ENCODE results near the gene CSDE1. TPM values are rescaled to one million over a fixed set of nuclear protein-coding genes. Genes with fewer than 3 reads are reported as not detected.
A peak's percentile ranks its signal among the peaks of the same experiment; 100 is the strongest.

The CSDE1 gene
- total and polyA plus RNA-seq, 3 experiments from 2014 or later = 357 to 513 (median 481) TPM

DNA sequence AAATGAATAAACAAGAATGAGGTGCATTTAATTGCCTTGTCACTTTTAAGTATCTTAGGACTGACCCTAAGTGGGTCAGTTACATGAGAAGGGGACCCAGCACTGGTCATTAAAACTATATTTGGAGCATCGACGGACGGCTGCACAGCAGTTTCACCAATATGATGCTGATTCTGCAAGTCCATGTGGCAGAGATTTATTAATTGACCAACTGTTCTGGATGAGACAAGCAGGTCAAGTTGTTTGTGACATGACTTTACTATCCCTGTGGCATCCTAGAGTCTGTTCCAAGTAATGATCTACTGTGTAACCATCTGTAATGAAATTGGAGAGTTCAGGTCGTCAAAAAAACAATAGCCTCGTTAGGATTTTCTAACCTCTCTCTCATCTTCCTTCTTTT is 71.9 kb downstream of the CSDE1 start:
- Mint-ChIP-seq H3K36me3 (no peaks in the 10 kb centered on the region), H3K9me3 (no peaks in the 10 kb centered on the region), H3K27me3 (peaks cover 4 to 63% of the 10 kb centered on the region in 2 donors), H3K4me3 (no peak overlapping the region), H3K4me1 (no peaks in the 10 kb centered on the region), H3K27ac (peak overlapping the region in 1 of 8 donors; percentile 68)
- Histone ChIP-seq H3K27ac (ENCODE audit: low read depth, low read length) (no peak overlapping the region), H3K4me1 (ENCODE audit: insufficient read depth, low read length) (no peaks in the 10 kb centered on the region), H3K4me3 (ENCODE audit: low read length) (no peak overlapping the region), H3K27me3 (ENCODE audit: insufficient read depth, low read length, poor library complexity, severe bottlenecking) (no peaks in the 10 kb centered on the region), H3K9me3 (ENCODE audit: low read length) (no peaks in the 10 kb centered on the region), H3K36me3 (ENCODE audit: insufficient read depth, low read length) (no peaks in the 10 kb centered on the region)
- CTCF ChIA-PET = no interaction called here
- POLR2A ChIA-PET = no interaction called here
- no peak for DNase-seq

DNA sequence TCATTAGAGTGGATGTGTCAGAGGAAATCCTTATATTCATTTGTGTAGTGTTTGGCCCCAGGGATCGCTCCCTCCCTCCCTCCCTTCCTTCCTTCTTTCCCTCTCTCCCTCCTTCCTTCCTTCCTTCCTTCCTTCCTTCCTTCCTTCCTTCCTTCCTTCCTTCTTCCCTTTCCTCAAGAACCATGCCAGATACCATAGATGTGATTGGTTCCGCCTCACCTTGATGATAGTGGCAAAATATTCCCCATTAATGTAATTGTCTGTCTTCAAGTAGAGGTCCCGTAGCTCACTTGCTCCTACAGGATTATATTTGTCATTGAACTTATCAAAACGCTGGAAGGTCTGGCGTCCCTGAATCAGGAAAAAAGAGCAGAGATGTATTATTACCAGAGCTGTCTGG is 80.1 kb downstream of the CSDE1 start:
- Mint-ChIP-seq H3K27ac (no peak overlapping the region), H3K4me3 (no peak overlapping the region), H3K9me3 (no peaks in the 10 kb centered on the region), H3K27me3 (peaks cover 16 to 48% of the 10 kb centered on the region in 2 donors), H3K4me1 (no peaks in the 10 kb centered on the region), H3K36me3 (no peaks in the 10 kb centered on the region)
- H3K4me1 ChIP-seq (ENCODE audit: insufficient read depth, low read length) = no peaks in the 10 kb centered on the region
- H3K27me3 ChIP-seq (ENCODE audit: insufficient read depth, low read length, poor library complexity, severe bottlenecking) = no peaks in the 10 kb centered on the region
- H3K27ac ChIP-seq (ENCODE audit: low read depth, low read length) = no peak overlapping the region
- H3K36me3 ChIP-seq (ENCODE audit: insufficient read depth, low read length) = no peaks in the 10 kb centered on the region
- POLR2A ChIA-PET = no interaction called here
- no peak for DNase-seq
- H3K4me3 ChIP-seq (ENCODE audit: low read length) = no peak overlapping the region
- no peaks in the 10 kb centered on the region for H3K9me3 ChIP-seq (ENCODE audit: low read length)
- CTCF ChIA-PET = no interaction called here

DNA sequence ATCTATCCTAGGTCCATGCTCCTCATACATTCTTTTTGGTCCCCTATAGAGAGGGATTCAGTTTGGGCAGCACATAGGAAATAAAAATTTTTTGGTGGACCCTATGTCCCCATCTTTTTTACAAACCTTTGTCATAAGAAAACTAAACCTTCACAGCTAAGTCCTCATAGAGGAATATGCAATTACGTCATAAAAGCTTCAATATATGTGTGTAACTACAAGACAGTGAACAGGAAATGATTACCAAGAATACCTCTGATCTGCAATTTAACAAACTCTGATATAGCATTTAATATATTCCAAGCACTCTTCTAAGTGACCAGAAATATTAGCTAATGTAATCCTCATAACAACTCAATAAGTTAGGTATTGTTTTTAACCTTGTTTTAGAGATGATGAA is 81.7 kb downstream of the CSDE1 start:
- no peak overlapping the region for H3K4me3 Mint-ChIP-seq
- no peak overlapping the region for H3K27ac Mint-ChIP-seq
- Histone ChIP-seq H3K27me3 (ENCODE audit: insufficient read depth, low read length, poor library complexity, severe bottlenecking) (no peaks in the 10 kb centered on the region), H3K4me3 (ENCODE audit: low read length) (no peak overlapping the region), H3K9me3 (ENCODE audit: low read length) (no peaks in the 10 kb centered on the region), H3K27ac (ENCODE audit: low read depth, low read length) (no peak overlapping the region), H3K36me3 (ENCODE audit: insufficient read depth, low read length) (no peaks in the 10 kb centered on the region), H3K4me1 (ENCODE audit: insufficient read depth, low read length) (no peaks in the 10 kb centered on the region)
- ChIA-PET CTCF (no interaction called here), POLR2A (no interaction called here)
- H3K36me3 Mint-ChIP-seq = no peaks in the 10 kb centered on the region
- H3K9me3 Mint-ChIP-seq = no peaks in the 10 kb centered on the region
- no peak for DNase-seq
- no peaks in the 10 kb centered on the region for H3K4me1 Mint-ChIP-seq
- H3K27me3 Mint-ChIP-seq = peaks cover 17 to 49% of the 10 kb centered on the region in 2 donors

DNA sequence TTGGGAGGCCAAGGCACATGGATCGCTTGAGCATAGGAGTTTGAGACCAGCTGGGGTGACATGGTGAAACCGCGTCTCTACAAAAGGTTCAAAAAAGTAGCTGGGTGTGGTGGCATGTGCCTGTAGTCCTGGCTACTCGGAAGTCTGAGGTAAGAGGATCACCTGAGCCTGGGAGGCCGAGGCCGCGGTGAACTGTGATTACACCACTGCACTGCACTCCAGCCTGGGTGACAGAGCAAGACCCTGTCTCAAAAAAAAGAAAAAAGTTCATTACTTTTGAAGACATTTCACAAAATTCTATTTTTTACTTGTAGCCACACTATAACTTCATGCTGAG is 85.9 kb downstream of the CSDE1 start:
- Mint-ChIP-seq H3K9me3 (no peaks in the 10 kb centered on the region), H3K27me3 (peaks cover 5 to 41% of the 10 kb centered on the region in 2 donors), H3K4me1 (peaks cover 4 to 17% (median 6%) of the 10 kb centered on the region in 3 donors), H3K4me3 (no peak overlapping the region), H3K36me3 (peaks cover 0 to 6% (median 0%) of the 10 kb centered on the region in 3 donors), H3K27ac (no peak overlapping the region)
- DNase-seq = no peak
- no peaks in the 10 kb centered on the region for H3K9me3 ChIP-seq (ENCODE audit: low read length)
- CTCF ChIA-PET = interaction anchor here (0.7 kb wide), 1 partner anchor 11 kb away, joined by 3 read pairs; no protein-coding TSS in a partner anchor
- peaks cover 6% of the 10 kb centered on the region for H3K4me1 ChIP-seq (ENCODE audit: insufficient read depth, low read length)
- POLR2A ChIA-PET = no interaction called here
- H3K27ac ChIP-seq (ENCODE audit: low read depth, low read length) = no peak overlapping the region
- no peaks in the 10 kb centered on the region for H3K27me3 ChIP-seq (ENCODE audit: insufficient read depth, low read length, poor library complexity, severe bottlenecking)
- no peak overlapping the region for H3K4me3 ChIP-seq (ENCODE audit: low read length)
- H3K36me3 ChIP-seq (ENCODE audit: insufficient read depth, low read length) = no peaks in the 10 kb centered on the region

DNA sequence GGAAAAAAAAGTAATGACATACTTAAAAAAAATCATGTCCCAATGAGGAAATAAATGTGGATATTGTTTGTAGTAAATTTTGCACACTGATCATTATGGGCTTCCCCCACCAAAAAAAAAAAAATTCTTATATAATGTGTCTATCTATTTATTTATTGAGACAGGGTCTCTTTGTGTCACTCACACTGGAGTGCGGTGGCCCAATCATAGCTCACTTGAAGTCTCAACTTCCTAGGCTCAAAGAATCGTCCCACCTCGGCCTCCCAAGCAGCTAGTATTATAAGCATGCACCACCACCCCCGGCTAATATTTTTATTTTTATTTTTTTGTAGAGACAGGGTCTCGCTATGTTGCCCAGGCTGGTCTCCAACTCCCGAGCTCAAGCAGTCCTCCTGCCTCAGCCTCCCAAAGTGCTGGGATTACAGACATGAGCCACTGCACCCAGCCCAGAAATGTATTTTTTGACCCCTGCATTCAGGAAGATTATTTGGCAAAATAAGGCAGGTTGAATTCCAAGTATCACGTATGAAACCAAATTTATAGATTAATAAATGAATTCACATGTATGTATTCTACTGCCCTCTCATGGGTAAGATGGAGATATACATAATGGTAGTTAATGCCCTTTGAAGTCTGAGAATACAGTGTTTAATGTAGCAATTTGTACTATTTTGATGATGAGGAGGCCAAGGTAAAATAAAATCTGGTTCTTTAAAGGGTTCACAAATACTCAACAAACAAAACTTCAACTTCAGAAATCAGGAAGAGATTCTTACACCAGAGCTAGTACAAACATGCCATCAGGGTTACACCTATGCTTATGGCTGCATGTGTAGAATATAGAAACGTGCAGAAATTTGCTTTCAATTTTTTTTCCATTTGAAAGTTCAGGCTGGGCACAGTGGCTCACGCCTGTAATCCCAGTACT is 86.5 kb downstream of the CSDE1 start:
- ChIA-PET CTCF (interaction anchor here (0.7 to 1.4 kb wide), 3 partner anchors 11 to 329 kb away, joined by 3 read pairs; no protein-coding TSS in a partner anchor), POLR2A (no interaction called here)

DNA sequence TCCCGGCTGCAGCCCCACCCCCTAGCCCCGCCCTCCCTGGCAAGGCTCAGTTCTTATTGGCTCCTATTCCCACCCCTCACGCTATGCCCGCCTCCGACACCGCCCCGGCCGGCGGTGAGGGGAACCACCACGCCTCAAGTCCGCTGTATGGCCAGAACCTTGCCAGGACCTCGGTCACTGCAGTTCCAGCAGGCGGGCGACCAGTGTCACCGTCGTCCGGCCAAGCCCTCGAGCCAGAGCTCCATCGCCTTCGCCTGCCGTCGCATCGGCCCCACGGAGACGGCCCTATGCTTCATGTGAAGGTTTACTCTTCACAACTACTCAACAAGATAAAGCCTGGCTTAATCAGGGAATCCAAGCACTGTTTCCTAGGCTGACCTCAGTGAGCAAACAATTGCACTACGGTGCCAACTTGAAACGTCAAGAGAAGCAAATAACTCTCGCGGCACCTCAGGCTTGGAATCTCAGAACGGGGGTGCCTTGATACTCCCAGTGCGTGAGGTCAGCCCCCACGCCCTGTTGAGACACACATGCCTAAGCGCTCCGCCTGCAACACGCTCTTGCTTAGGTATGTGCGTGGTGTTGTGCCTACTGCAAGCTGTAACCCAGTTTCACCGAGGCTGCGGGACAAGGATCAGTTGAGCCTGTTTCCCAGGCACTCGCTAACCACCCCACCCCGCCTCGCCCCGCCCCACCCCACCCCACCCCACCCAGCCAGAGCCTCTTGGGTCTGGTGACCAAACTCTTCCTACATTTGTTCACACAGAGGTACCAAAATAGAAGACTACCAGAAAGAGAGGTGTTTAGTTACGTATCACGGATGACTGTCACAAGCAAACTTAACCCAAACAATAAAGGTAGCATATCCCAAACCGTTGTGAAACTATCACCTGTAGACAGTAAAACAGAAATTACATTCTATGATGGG is 87.4 kb downstream of the CSDE1 start:
- Histone ChIP-seq H3K36me3 (ENCODE audit: insufficient read depth, low read length) (no peaks in the 10 kb centered on the region), H3K27ac (ENCODE audit: low read depth, low read length) (no peak overlapping the region), H3K9me3 (ENCODE audit: low read length) (no peaks in the 10 kb centered on the region), H3K4me3 (ENCODE audit: low read length) (peak overlapping the region; percentile 75), H3K27me3 (ENCODE audit: insufficient read depth, low read length, poor library complexity, severe bottlenecking) (no peaks in the 10 kb centered on the region), H3K4me1 (ENCODE audit: insufficient read depth, low read length) (peaks cover 6% of the 10 kb centered on the region)
- CTCF ChIA-PET = interaction anchor here (0.9 to 1.6 kb wide), 3 partner anchors 10 to 328 kb away, joined by 3 to 4 read pairs (median 3); no protein-coding TSS in a partner anchor
- POLR2A ChIA-PET = interaction anchor here (0.9 to 1.2 kb wide), 3 partner anchors 87 to 158 kb away, joined by 3 to 4 read pairs (median 3); partner anchors contain the start of genes BCAS2 and CSDE1
- H3K27ac Mint-ChIP-seq = peak overlapping the region; percentile 7 to 95 (median 90)
- H3K4me1 Mint-ChIP-seq = peaks cover 4 to 17% (median 6%) of the 10 kb centered on the region in 3 donors
- H3K27me3 Mint-ChIP-seq = peaks cover 2 to 35% of the 10 kb centered on the region in 2 donors
- H3K9me3 Mint-ChIP-seq = no peaks in the 10 kb centered on the region
- peak; percentile 74 to 89 (median 84) for DNase-seq
- H3K4me3 Mint-ChIP-seq = peak overlapping the region; percentile 91 to 99 (median 95)
- H3K36me3 Mint-ChIP-seq = peaks cover 0 to 6% (median 0%) of the 10 kb centered on the region in 3 donors

More for the DNA sequence above, 86.5 kb downstream of the CSDE1 start:
- peaks cover 5 to 37% of the 10 kb centered on the region in 2 donors for H3K27me3 Mint-ChIP-seq
- Histone ChIP-seq H3K27ac (ENCODE audit: low read depth, low read length) (no peak overlapping the region), H3K27me3 (ENCODE audit: insufficient read depth, low read length, poor library complexity, severe bottlenecking) (no peaks in the 10 kb centered on the region), H3K9me3 (ENCODE audit: low read length) (no peaks in the 10 kb centered on the region), H3K36me3 (ENCODE audit: insufficient read depth, low read length) (no peaks in the 10 kb centered on the region), H3K4me3 (ENCODE audit: low read length) (no peak overlapping the region), H3K4me1 (ENCODE audit: insufficient read depth, low read length) (peaks cover 6% of the 10 kb centered on the region)
- H3K36me3 Mint-ChIP-seq = peaks cover 0 to 6% (median 0%) of the 10 kb centered on the region in 3 donors
- H3K9me3 Mint-ChIP-seq = no peaks in the 10 kb centered on the region
- H3K4me3 Mint-ChIP-seq = peak overlapping the region in 3 of 7 donors; percentile 32 to 99 (median 94)
- H3K27ac Mint-ChIP-seq = no peak overlapping the region
- peaks cover 4 to 17% (median 6%) of the 10 kb centered on the region in 3 donors for H3K4me1 Mint-ChIP-seq
- peak in 1 of 5 donors; percentile 12 for DNase-seq

DNA sequence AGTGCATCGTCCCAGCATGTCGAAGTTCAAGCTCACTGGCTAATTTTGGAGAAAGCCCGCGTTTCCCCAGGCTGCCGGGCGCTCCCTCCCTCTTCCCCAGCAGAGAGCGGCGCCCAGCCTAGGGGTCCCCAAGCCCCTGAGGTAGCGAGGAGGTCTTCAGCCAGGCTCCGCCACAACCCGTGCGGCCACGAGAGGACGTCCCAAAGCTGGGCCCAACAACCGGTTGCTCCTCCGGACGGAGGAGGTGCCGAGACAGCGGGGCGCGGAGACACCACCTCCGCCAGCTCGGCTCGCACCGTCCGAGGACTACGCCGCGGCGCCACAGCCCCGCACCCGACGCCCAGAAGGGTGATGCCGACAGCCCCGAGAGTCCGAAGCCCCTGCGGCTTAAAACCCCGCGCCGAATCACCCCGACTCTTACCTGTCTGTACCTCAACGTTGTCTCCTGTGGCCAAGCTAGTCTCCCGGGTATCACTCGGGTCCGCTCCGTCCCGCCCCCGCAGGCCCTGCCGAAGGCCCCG is 88.2 kb downstream of the CSDE1 start, which contains the start of gene DENND2C:
TSS of gene DENND2C (minus strand) at position 488 of the 521 bp plus-strand sequence. CDS start 44,065 bp downstream, outside the sequence.
- H3K4me3 ChIP-seq (ENCODE audit: low read length) = peak within 1 kb of the TSS; percentile 75
- peaks cover 4 to 17% (median 6%) of the 10 kb centered on the region in 3 donors for H3K4me1 Mint-ChIP-seq

More for the DNA sequence above, 88.2 kb downstream of the CSDE1 start, which contains the start of gene DENND2C:
- no peaks in the 10 kb centered on the region for H3K27me3 ChIP-seq (ENCODE audit: insufficient read depth, low read length, poor library complexity, severe bottlenecking)
- no peak for DNase-seq
- H3K36me3 ChIP-seq (ENCODE audit: insufficient read depth, low read length) = no peaks in the 10 kb centered on the region
- peaks cover 6% of the 10 kb centered on the region for H3K4me1 ChIP-seq (ENCODE audit: insufficient read depth, low read length)
- H3K9me3 Mint-ChIP-seq = no peaks in the 10 kb centered on the region
- H3K27ac ChIP-seq (ENCODE audit: low read depth, low read length) = peak within 1 kb of the TSS; percentile 15
- POLR2A ChIA-PET = interaction anchor here (0.6 to 1.2 kb wide), 4 partner anchors 88 to 509 kb away, joined by 3 to 4 read pairs (median 3); partner anchors contain the start of genes BCAS2 and CSDE1
- H3K27ac Mint-ChIP-seq = peak within 1 kb of the TSS; percentile 8 to 95 (median 90)
- peaks cover 2 to 28% of the 10 kb centered on the region in 2 donors for H3K27me3 Mint-ChIP-seq
- H3K4me3 Mint-ChIP-seq = peak within 1 kb of the TSS; percentile 91 to 99 (median 95)
- peaks cover 0 to 6% (median 0%) of the 10 kb centered on the region in 3 donors for H3K36me3 Mint-ChIP-seq
- CTCF ChIA-PET = interaction anchor here (1.6 kb wide), 1 partner anchor 10 kb away, joined by 4 read pairs; no protein-coding TSS in a partner anchor
- H3K9me3 ChIP-seq (ENCODE audit: low read length) = no peaks in the 10 kb centered on the region

Data from CD8-positive, alpha-beta memory T cell (primary cell).